Measurements from ENCODE around the gene TPRG1. TPM values are rescaled to one million over a fixed set of nuclear protein-coding genes. Genes with fewer than 3 reads are reported as not detected.

TPRG1 gene
- total and polyA plus RNA-seq, 2 donors (not counting 3 experiments of a cell fraction or from before 2014, with no cell fraction given): 0.30 TPM; not detected in 1

- H2AFZ ChIP-seq (ENCODE audit: low read depth, low read length): no peak overlapping the region
- dilution Hi-C loops (cut with MboI; ENCODE audit: extremely low pct_ligation_motif_present, low sequenced_read_pairs) (no loop called here), intact Hi-C loops (cut with micrococcal nuclease) (no loop called here)
- DNase-seq (ENCODE audit: low read depth, low spot score): no peak
- H3K9me1 ChIP-seq (replicated peaks; ENCODE audit: control insufficient read depth, extremely low read depth, insufficient read depth, low read length): no peaks in the 10 kb centered on the region
- H3K4me2 ChIP-seq (ENCODE audit: insufficient read depth, low read length): no peak overlapping the region
- POLR2A ChIA-PET: no interaction called here
- H3K79me2 ChIP-seq (ENCODE audit: control insufficient read depth, insufficient read depth, low read length): no peaks in the 10 kb centered on the region
- H3K4me3 ChIP-seq (replicated peaks in 1 of 3; ENCODE audit: insufficient read depth in 1 of 3, low read depth in 1 of 3, low read length in 3 of 3): no peak overlapping the region
- no peaks in the 10 kb centered on the region for H3K9me3 ChIP-seq (replicated peaks; ENCODE audit: control insufficient read depth, insufficient read depth, low read length)
- H3K27me3 ChIP-seq (ENCODE audit: control insufficient read depth in 2 of 2, insufficient read depth in 2 of 2, low read length in 2 of 2): no peaks in the 10 kb centered on the region
- no peaks in the 10 kb centered on the region for H3K36me3 ChIP-seq (ENCODE audit: control insufficient read depth in 2 of 2, extremely low read depth in 1 of 2, insufficient read depth in 2 of 2, low read length in 2 of 2)
- no peaks in the 10 kb centered on the region for H3K4me1 ChIP-seq (ENCODE audit: control insufficient read depth, extremely low read depth, insufficient read depth, low read length)
- no TSS peak for BruUV-seq (replicated peaks)
- CTCF ChIA-PET: no interaction called here
- H3K9ac ChIP-seq (replicated peaks; ENCODE audit: extremely low read depth, insufficient read depth, low read length): no peak overlapping the region
- H4K20me1 ChIP-seq (replicated peaks; ENCODE audit: control insufficient read depth, extremely low read depth, insufficient read depth, low read length): no peaks in the 10 kb centered on the region
- no peak for TF ChIP-seq POLR2AphosphoS5 (IDR thresholded peaks at IDR 0.05; ENCODE audit: insufficient read depth, low read depth, low read length)
- no peak for TF ChIP-seq POLR2A (IDR thresholded peaks at IDR 0.05; ENCODE audit: low read depth, low read length)
- TF ChIP-seq, protein P1, sequence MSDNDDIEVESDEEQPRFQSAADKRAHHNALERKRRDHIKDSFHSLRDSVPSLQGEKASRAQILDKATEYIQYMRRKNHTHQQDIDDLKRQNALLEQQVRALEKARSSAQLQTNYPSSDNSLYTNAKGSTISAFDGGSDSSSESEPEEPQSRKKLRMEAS (IDR thresholded peaks at IDR 0.05; ENCODE audit: insufficient read depth, insufficient read length): no peak
- no peak for TF ChIP-seq EZH2 (IDR thresholded peaks at IDR 0.05; ENCODE audit: borderline replicate concordance, low read depth, low read length, severe bottlenecking)
- no peak for TF ChIP-seq GATA2 (IDR thresholded peaks at IDR 0.05; ENCODE audit: insufficient read depth, insufficient read length, low read depth, low read length)
- no peak for TF ChIP-seq FOS (IDR thresholded peaks at IDR 0.05; ENCODE audit: borderline replicate concordance, insufficient read depth, low read length)
- no peak for TF ChIP-seq JUN (IDR thresholded peaks at IDR 0.05; ENCODE audit: borderline replicate concordance, insufficient read depth, insufficient read length, low read depth)
- no peak for TF ChIP-seq CTCF (IDR thresholded peaks at IDR 0.05; ENCODE audit: extremely low read depth in 1 of 2, insufficient read depth in 1 of 2, low read depth in 1 of 2, low read length in 2 of 2)
- no peak for TF ChIP-seq MYC (IDR thresholded peaks at IDR 0.05; ENCODE audit: low read depth, low read length)
- H3K27ac ChIP-seq (ENCODE audit: insufficient read depth, low read depth, low read length): no peak overlapping the region
- no peak for FAIRE-seq
Measured at GRCh38 chr3:189249987-189250386, 78.2 kb downstream of the TPRG1 start.

Data from endothelial cell of umbilical vein (primary cell).